Measurements from ENCODE around the gene GRAPL.
"Not testable (repeated sequence)": the region's sequence is repeated elsewhere in the genome, so short reads cannot be mapped to it uniquely, and the experiment has no call there.

Gene GRAPL

GRCh38 chr17:19188870-19189708 is 61.7 kb downstream of the GRAPL start:
- DNase-seq (ENCODE audit: low read depth in 2 of 2), result not testable (repeated sequence)

GRCh38 chr17:19189781-19190405 is 62.5 kb downstream of the GRAPL start:
- not testable (repeated sequence) for DNase-seq (ENCODE audit: low read depth in 2 of 2)

- DNase-seq (ENCODE audit: low read depth in 2 of 2), result not testable (repeated sequence)
These were observed 69.2 kb downstream of the GRAPL start for GRCh38 chr17:19196382-19197204.

GRCh38 chr17:19202448-19202847 is 75.1 kb downstream of the GRAPL start:
- not testable (repeated sequence) for DNase-seq (ENCODE audit: low read depth in 2 of 2)

- not testable (repeated sequence) for DNase-seq (ENCODE audit: low read depth in 2 of 2)
These were observed 76.0 kb downstream of the GRAPL start for GRCh38 chr17:19203429-19203828.
